GM06990 (cell line): ENCODE results near the gene ARL4A.

Experiments
- DNase-seq: peaks from one replicate; pipeline ENCODE4 v3.0.0-alpha.2; 2011; ENCODE audit not compliant: insufficient read length; ENCODE audit errors: extremely low read depth
- H3K27me3 ChIP-seq: replicated peaks from 2 replicates; pipeline ENCODE4 v1.6.0; 2011; ENCODE audit warnings: low read length; ENCODE audit not compliant: control insufficient read depth, insufficient read depth
- H3K36me3 ChIP-seq: 2 replicates; pipeline ENCODE4 v1.5.1; 2011; ENCODE audit warnings: low read length; ENCODE audit not compliant: control insufficient read depth, insufficient read depth
- H3K4me3 ChIP-seq: replicated peaks from 2 replicates; pipeline ENCODE4 v1.5.1; 2011; ENCODE audit warnings: low read depth, mild to moderate bottlenecking, control low read depth, low read length
- CTCF ChIP-seq: IDR thresholded peaks from 2 replicates; pipeline ENCODE4 v1.5.1; 2011; ENCODE audit warnings: low read length, control low read depth, mild to moderate bottlenecking, inconsistent platforms; ENCODE audit not compliant: insufficient read depth, poor library complexity, severe bottlenecking

The ARL4A gene

GRCh38 chr7:12719981-12720865, 32.8 kb downstream of the ARL4A start:
- no peaks in the 10 kb centered on the region for H3K36me3 ChIP-seq
- no peak overlapping the region for H3K4me3 ChIP-seq
- TF ChIP-seq CTCF: no peak
- H3K27me3 ChIP-seq: no peaks in the 10 kb centered on the region
- DNase-seq: no peak

DNA sequence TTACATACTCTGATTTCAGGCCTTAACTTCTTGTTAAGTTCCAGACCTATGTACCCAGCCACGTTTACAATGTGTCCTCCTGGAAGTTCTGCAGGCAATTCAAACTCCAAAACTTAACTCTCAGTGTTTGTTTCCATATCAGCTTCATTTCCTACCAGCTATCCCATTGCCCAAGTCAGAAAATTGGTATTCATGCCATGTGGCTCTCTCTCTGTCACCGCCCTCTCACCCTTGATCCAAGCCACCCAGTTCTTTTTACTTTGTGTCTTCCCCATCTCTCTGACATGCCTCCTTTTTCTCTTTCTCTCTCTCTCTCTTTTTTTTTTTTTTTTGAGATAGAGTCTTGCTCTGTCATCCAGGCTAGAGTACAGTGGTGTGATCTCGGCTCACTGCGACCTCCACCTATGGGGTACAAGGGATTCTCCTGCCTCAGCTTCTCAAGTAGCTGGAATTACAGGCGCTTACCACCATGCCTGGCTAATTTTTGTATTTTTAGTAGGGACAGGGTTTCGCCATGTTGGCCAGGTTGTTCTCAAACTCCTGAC, 33.9 kb downstream of the ARL4A start:
- no peak overlapping the region for H3K4me3 ChIP-seq
- no peak for DNase-seq
- H3K27me3 ChIP-seq: no peaks in the 10 kb centered on the region
- no peak for TF ChIP-seq CTCF
- no peaks in the 10 kb centered on the region for H3K36me3 ChIP-seq

- no peak for DNase-seq
- Histone ChIP-seq H3K4me3 (no peak overlapping the region), H3K27me3 (no peaks in the 10 kb centered on the region), H3K36me3 (no peaks in the 10 kb centered on the region)
- no peak for TF ChIP-seq CTCF
Measured at GRCh38 chr7:12722136-12722535, 34.7 kb downstream of the ARL4A start.

GRCh38 chr7:12722636-12723605, 35.5 kb downstream of the ARL4A start:
- no peak for DNase-seq

More at GRCh38 chr7:12722636-12723605, 35.5 kb downstream of the ARL4A start:
- no peaks in the 10 kb centered on the region for H3K36me3 ChIP-seq
- H3K27me3 ChIP-seq: no peaks in the 10 kb centered on the region
- no peak overlapping the region for H3K4me3 ChIP-seq
- TF ChIP-seq CTCF: no peak
